Prostate gland (tissue), 2 donors: ENCODE data around the gene RIMBP2.

Source experiments
- CTCF ChIP-seq, 4 experiments: fragments of 200-600 bp in 2 of 4; fragments of 450-650 bp in 2 of 4; sonication (generic) in 2 of 4; IDR thresholded peaks; 1 replicate in 3 of 4; 2 replicates in 1 of 4; pipeline ENCODE4 v1.5.1; 2016 to 2019; ENCODE audit warnings: antibody characterized with exemption in 4 of 4, mild to moderate bottlenecking in 2 of 4, moderate library complexity in 2 of 4
- POLR2A ChIP-seq: fragments of 450-650 bp; IDR thresholded peaks from one replicate; pipeline ENCODE4 v1.6.1; 2016; ENCODE audit warnings: antibody characterized with exemption, mild to moderate bottlenecking
- POLR2AphosphoS5 ChIP-seq: sonication (generic); formaldehyde crosslinking; IDR thresholded peaks from one replicate; pipeline ENCODE4 v1.6.1; 2017; ENCODE audit warnings: antibody characterized with exemption

GRCh38 chr12:130628304-130628703, 87.8 kb downstream of the RIMBP2 start:
- TF ChIP-seq CTCF (IDR thresholded peaks at IDR 0.05) (no peak), POLR2AphosphoS5 (no peak), POLR2A (no peak)
